ENCODE data around the gene ERFE. TPM values are rescaled to one million over a fixed set of nuclear protein-coding genes. Genes with fewer than 3 reads are reported as not detected.

ERFE gene
- total RNA-seq, 1 donor from 2014 or later = not detected

GRCh38 chr2:238149841-238150572 is 8.8 kb upstream of the ERFE start:
- no peak overlapping the region for H3K4me3 Mint-ChIP-seq
- Histone ChIP-seq H3K27ac (no peak overlapping the region), H3K4me2 (no peak overlapping the region), H3K4me1 (peaks cover 7% of the 10 kb centered on the region), H3K4me3 (no peak overlapping the region), H3K79me2 (ENCODE audit: low read depth) (no peaks in the 10 kb centered on the region), H3K27me3 (no peaks in the 10 kb centered on the region), H3K36me3 (no peaks in the 10 kb centered on the region), H3F3A (ENCODE audit: low read depth) (no peaks in the 10 kb centered on the region), H3K9ac (no peak overlapping the region), H3K9me3 (ENCODE audit: low read depth) (no peaks in the 10 kb centered on the region), H2AFZ (replicated peaks) (no peak overlapping the region), H4K20me1 (ENCODE audit: low read depth) (no peaks in the 10 kb centered on the region)
- DNase-seq (ENCODE audit: low spot score) = no peak
- H3K27me3 Mint-ChIP-seq (ENCODE audit: insufficient read depth, low read depth) = peaks cover 10% of the 10 kb centered on the region
- peaks cover 8% of the 10 kb centered on the region for H3K4me1 Mint-ChIP-seq
- H3K36me3 Mint-ChIP-seq = no peaks in the 10 kb centered on the region
- no peak for TF ChIP-seq CTCF (IDR thresholded peaks at IDR 0.05)
- no peak for TF ChIP-seq EZH2phosphoT487 (IDR thresholded peaks at IDR 0.05)
- no peak for TF ChIP-seq EZH2 (IDR thresholded peaks at IDR 0.05)
- H3K9me3 Mint-ChIP-seq = peaks cover 3% of the 10 kb centered on the region
- no peak overlapping the region for H3K27ac Mint-ChIP-seq

DNA sequence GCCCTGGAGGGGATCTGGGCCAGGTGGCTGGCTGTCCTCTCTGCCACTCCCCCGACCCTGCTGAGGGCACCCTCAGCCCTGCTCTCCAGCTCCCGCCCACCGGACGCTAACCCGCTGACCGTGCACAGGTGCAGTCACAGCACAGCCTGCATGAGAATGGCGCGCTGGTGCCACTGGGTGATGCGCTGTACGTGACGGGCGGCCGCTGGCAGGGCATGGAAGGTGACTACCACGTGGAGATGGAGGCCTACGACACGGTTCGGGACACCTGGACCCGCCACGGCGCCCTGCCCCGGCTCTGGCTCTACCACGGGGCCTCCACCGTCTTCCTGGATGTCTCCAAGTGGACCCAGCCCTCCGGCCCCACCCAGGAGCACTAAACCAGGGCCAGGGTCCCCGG is 8.1 kb upstream of the ERFE start:
- H3K4me1 Mint-ChIP-seq = peaks cover 14% of the 10 kb centered on the region
- Histone ChIP-seq H3K27me3 (no peaks in the 10 kb centered on the region), H3K9me3 (ENCODE audit: low read depth) (no peaks in the 10 kb centered on the region), H4K20me1 (ENCODE audit: low read depth) (no peaks in the 10 kb centered on the region), H3F3A (ENCODE audit: low read depth) (no peaks in the 10 kb centered on the region), H3K79me2 (ENCODE audit: low read depth) (no peaks in the 10 kb centered on the region), H3K4me1 (peaks cover 9% of the 10 kb centered on the region), H2AFZ (replicated peaks) (no peak overlapping the region), H3K4me2 (no peak overlapping the region), H3K9ac (no peak overlapping the region), H3K27ac (no peak overlapping the region), H3K36me3 (no peaks in the 10 kb centered on the region), H3K4me3 (no peak overlapping the region)
- no peaks in the 10 kb centered on the region for H3K36me3 Mint-ChIP-seq
- H3K27ac Mint-ChIP-seq = no peak overlapping the region
- H3K4me3 Mint-ChIP-seq = no peak overlapping the region
- peaks cover 10% of the 10 kb centered on the region for H3K27me3 Mint-ChIP-seq (ENCODE audit: insufficient read depth, low read depth)
- no peak for DNase-seq (ENCODE audit: low spot score)
- peaks cover 3% of the 10 kb centered on the region for H3K9me3 Mint-ChIP-seq
- no peak for TF ChIP-seq EZH2 (IDR thresholded peaks at IDR 0.05)
- TF ChIP-seq CTCF (IDR thresholded peaks at IDR 0.05) = no peak
- no peak for TF ChIP-seq EZH2phosphoT487 (IDR thresholded peaks at IDR 0.05)

DNA sequence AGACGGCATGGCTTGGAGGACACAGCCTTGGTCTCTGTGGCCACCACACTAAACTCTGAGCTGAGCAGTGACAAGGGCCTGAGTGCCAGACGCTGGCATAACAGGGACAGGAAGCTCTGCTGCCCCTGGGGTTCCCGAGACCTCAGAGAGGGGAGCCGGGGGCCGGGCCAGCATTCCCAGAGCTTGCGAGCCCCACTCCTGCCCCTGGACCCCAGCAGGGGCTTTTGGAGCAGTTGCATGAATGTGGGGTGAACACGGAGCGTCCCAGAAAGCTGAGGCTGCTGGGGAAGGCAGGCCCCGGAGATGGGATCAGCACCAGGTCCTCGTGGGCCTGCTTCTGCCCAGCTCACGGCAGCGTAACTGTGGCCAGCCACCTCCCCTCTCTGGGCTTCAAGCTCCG is 7.6 kb upstream of the ERFE start:
- no peak overlapping the region for H3K9ac ChIP-seq
- no peaks in the 10 kb centered on the region for H3K9me3 ChIP-seq (ENCODE audit: low read depth)
- H3K4me3 ChIP-seq = no peak overlapping the region
- DNase-seq (ENCODE audit: low spot score) = no peak
- H3K4me1 ChIP-seq = peaks cover 10% of the 10 kb centered on the region
- H3K9me3 Mint-ChIP-seq = peaks cover 3% of the 10 kb centered on the region
- H3K79me2 ChIP-seq (ENCODE audit: low read depth) = no peaks in the 10 kb centered on the region
- H3K36me3 Mint-ChIP-seq = no peaks in the 10 kb centered on the region
- no peaks in the 10 kb centered on the region for H3K36me3 ChIP-seq
- H3K27ac ChIP-seq = no peak overlapping the region
- no peaks in the 10 kb centered on the region for H3F3A ChIP-seq (ENCODE audit: low read depth)
- H3K4me2 ChIP-seq = no peak overlapping the region
- TF ChIP-seq EZH2 (IDR thresholded peaks at IDR 0.05) (no peak), CTCF (IDR thresholded peaks at IDR 0.05) (no peak)
- no peak overlapping the region for H3K4me3 Mint-ChIP-seq
- peaks cover 10% of the 10 kb centered on the region for H3K27me3 Mint-ChIP-seq (ENCODE audit: insufficient read depth, low read depth)
- peaks cover 16% of the 10 kb centered on the region for H3K4me1 Mint-ChIP-seq
- H3K27ac Mint-ChIP-seq = no peak overlapping the region
- peak overlapping the region; percentile 76 for H2AFZ ChIP-seq (replicated peaks)
- H3K27me3 ChIP-seq = no peaks in the 10 kb centered on the region
- no peaks in the 10 kb centered on the region for H4K20me1 ChIP-seq (ENCODE audit: low read depth)
